Testis (tissue), 2 donors: ENCODE data around the gene UNC13C.

Source experiments
- POLR2A ChIP-seq: fragments of 450-650 bp; IDR thresholded peaks from one replicate; pipeline ENCODE4 v1.6.1; 2017; ENCODE audit warnings: antibody characterized with exemption, mild to moderate bottlenecking, moderate library complexity
- TF ChIP-seq, protein P1 (sequence below), 3 experiments: fragments of 450-650 bp in 2 of 3; fragments of 200-600 bp in 1 of 3; sonication (generic) in 1 of 3; IDR thresholded peaks; one replicate each; pipeline ENCODE4 v1.5.1; 2016 to 2019; ENCODE audit warnings: antibody characterized with exemption in 3 of 3, mild to moderate bottlenecking in 2 of 3, moderate library complexity in 1 of 3

DNA sequence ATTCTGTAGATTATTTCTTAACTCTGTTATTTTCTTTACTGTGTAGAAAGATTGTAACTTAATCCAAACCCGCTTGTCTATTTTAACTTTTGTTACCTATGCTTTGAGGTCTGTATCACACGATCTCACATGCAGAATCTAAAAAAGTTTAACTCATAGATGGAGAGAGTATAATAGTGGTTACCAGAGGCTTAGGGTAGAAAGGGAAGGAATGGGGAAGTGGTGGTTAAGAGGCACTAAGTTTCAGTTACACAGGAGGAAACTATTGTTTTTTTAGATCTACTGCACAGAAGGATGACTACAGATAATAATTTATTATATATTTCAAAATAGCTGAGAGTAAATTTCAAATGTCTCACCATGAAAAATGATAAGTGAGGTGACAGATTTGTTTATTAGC, 703.3 kb downstream of the UNC13C start:
- TF ChIP-seq, protein P1, sequence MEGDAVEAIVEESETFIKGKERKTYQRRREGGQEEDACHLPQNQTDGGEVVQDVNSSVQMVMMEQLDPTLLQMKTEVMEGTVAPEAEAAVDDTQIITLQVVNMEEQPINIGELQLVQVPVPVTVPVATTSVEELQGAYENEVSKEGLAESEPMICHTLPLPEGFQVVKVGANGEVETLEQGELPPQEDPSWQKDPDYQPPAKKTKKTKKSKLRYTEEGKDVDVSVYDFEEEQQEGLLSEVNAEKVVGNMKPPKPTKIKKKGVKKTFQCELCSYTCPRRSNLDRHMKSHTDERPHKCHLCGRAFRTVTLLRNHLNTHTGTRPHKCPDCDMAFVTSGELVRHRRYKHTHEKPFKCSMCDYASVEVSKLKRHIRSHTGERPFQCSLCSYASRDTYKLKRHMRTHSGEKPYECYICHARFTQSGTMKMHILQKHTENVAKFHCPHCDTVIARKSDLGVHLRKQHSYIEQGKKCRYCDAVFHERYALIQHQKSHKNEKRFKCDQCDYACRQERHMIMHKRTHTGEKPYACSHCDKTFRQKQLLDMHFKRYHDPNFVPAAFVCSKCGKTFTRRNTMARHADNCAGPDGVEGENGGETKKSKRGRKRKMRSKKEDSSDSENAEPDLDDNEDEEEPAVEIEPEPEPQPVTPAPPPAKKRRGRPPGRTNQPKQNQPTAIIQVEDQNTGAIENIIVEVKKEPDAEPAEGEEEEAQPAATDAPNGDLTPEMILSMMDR (IDR thresholded peaks at IDR 0.05) = no peak
- no peak for TF ChIP-seq POLR2A
